ENCODE measurements around the gene HDAC4. TPM values are rescaled to one million over a fixed set of nuclear protein-coding genes. Genes with fewer than 3 reads are reported as not detected.

HDAC4 gene
- total RNA-seq, 1 experiment from 2014 or later: 44.4 TPM

GRCh38 chr2:239115616-239116015 is 285.2 kb downstream of the HDAC4 start:
- ChIA-PET CTCF (interaction anchor here (0.6 to 1.0 kb wide), 2 partner anchors 24 to 93 kb away, joined by 3 read pairs; no protein-coding TSS in a partner anchor), POLR2A (no interaction called here)
- H3K4me3 Mint-ChIP-seq: no peak overlapping the region
- 0 out of 2 replicates have a peak, but pooled peaks cover 2% of the 10 kb centered on the region for H3K4me1 Mint-ChIP-seq
- no peak overlapping the region for H3K27ac Mint-ChIP-seq
- H3K36me3 Mint-ChIP-seq: no peaks in the 10 kb centered on the region
- DNase-seq (ENCODE audit: low spot score) (no peak), ATAC-seq (no peak)
- TF ChIP-seq PREB (CRISPR knock-in tag; IDR thresholded peaks at IDR 0.05; ENCODE audit: borderline replicate concordance) (no peak), ZMAT4 (CRISPR knock-in tag; IDR thresholded peaks at IDR 0.05) (no peak), ETV6 (CRISPR knock-in tag; IDR thresholded peaks at IDR 0.05) (no peak), ZNF317 (CRISPR knock-in tag; IDR thresholded peaks at IDR 0.05; ENCODE audit: borderline replicate concordance, low read depth) (no peak), NFYB (CRISPR knock-in tag; conservative IDR thresholded peaks at IDR 0.05; ENCODE audit: low read depth) (no peak), ZNF232 (CRISPR knock-in tag; IDR thresholded peaks at IDR 0.05) (no peak)
- TF ChIP-seq, protein P1, sequence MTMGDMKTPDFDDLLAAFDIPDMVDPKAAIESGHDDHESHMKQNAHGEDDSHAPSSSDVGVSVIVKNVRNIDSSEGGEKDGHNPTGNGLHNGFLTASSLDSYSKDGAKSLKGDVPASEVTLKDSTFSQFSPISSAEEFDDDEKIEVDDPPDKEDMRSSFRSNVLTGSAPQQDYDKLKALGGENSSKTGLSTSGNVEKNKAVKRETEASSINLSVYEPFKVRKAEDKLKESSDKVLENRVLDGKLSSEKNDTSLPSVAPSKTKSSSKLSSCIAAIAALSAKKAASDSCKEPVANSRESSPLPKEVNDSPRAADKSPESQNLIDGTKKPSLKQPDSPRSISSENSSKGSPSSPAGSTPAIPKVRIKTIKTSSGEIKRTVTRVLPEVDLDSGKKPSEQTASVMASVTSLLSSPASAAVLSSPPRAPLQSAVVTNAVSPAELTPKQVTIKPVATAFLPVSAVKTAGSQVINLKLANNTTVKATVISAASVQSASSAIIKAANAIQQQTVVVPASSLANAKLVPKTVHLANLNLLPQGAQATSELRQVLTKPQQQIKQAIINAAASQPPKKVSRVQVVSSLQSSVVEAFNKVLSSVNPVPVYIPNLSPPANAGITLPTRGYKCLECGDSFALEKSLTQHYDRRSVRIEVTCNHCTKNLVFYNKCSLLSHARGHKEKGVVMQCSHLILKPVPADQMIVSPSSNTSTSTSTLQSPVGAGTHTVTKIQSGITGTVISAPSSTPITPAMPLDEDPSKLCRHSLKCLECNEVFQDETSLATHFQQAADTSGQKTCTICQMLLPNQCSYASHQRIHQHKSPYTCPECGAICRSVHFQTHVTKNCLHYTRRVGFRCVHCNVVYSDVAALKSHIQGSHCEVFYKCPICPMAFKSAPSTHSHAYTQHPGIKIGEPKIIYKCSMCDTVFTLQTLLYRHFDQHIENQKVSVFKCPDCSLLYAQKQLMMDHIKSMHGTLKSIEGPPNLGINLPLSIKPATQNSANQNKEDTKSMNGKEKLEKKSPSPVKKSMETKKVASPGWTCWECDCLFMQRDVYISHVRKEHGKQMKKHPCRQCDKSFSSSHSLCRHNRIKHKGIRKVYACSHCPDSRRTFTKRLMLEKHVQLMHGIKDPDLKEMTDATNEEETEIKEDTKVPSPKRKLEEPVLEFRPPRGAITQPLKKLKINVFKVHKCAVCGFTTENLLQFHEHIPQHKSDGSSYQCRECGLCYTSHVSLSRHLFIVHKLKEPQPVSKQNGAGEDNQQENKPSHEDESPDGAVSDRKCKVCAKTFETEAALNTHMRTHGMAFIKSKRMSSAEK (CRISPR knock-in tag; IDR thresholded peaks at IDR 0.05; ENCODE audit: borderline replicate concordance): no peak
- TF ChIP-seq, protein P2, sequence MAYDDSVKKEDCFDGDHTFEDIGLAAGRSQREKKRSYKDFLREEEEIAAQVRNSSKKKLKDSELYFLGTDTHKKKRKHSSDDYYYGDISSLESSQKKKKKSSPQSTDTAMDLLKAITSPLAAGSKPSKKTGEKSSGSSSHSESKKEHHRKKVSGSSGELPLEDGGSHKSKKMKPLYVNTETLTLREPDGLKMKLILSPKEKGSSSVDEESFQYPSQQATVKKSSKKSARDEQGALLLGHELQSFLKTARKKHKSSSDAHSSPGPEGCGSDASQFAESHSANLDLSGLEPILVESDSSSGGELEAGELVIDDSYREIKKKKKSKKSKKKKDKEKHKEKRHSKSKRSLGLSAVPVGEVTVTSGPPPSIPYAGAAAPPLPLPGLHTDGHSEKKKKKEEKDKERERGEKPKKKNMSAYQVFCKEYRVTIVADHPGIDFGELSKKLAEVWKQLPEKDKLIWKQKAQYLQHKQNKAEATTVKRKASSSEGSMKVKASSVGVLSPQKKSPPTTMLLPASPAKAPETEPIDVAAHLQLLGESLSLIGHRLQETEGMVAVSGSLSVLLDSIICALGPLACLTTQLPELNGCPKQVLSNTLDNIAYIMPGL (CRISPR knock-in tag; IDR thresholded peaks at IDR 0.05): no peak
- H3K27me3 Mint-ChIP-seq (ENCODE audit: low read depth): no peaks in the 10 kb centered on the region
- H3K9me3 Mint-ChIP-seq: no peaks in the 10 kb centered on the region

- Mint-ChIP-seq H3K27me3 (ENCODE audit: low read depth) (no peaks in the 10 kb centered on the region), H3K36me3 (peaks cover 6% of the 10 kb centered on the region; the same call in 1 of the 2 replicates), H3K27ac (no peak overlapping the region), H3K4me3 (no peak overlapping the region), H3K9me3 (no peaks in the 10 kb centered on the region), H3K4me1 (0 out of 2 replicates have a peak, but pooled peaks cover 2% of the 10 kb centered on the region)
- POLR2A ChIA-PET: no interaction called here
- CTCF ChIA-PET: interaction anchor here (1.0 kb wide), 1 partner anchor 94 kb away, joined by 3 read pairs; no protein-coding TSS in a partner anchor
- no peak for DNase-seq (ENCODE audit: low spot score)
- ATAC-seq: no peak
- no peak for TF ChIP-seq ZNF121 (CRISPR knock-in tag; IDR thresholded peaks at IDR 0.05)
- no peak for TF ChIP-seq ZBTB43 (CRISPR knock-in tag; IDR thresholded peaks at IDR 0.05)
- no peak for TF ChIP-seq ELF4 (CRISPR knock-in tag; IDR thresholded peaks at IDR 0.05; ENCODE audit: low read depth)
- TF ChIP-seq ZNF219 (CRISPR knock-in tag; IDR thresholded peaks at IDR 0.05; ENCODE audit: borderline replicate concordance): no peak
- TF ChIP-seq JUN (CRISPR knock-in tag; IDR thresholded peaks at IDR 0.05): no peak
- TF ChIP-seq ZNF317 (CRISPR knock-in tag; IDR thresholded peaks at IDR 0.05; ENCODE audit: borderline replicate concordance, low read depth): no peak
- no peak for TF ChIP-seq ESRRA (CRISPR knock-in tag; IDR thresholded peaks at IDR 0.05; ENCODE audit: borderline replicate concordance)
- TF ChIP-seq ZNF416 (CRISPR knock-in tag; IDR thresholded peaks at IDR 0.05): no peak
- no peak for TF ChIP-seq GTF2I (CRISPR knock-in tag; conservative IDR thresholded peaks at IDR 0.05)
- no peak for TF ChIP-seq ETV6 (CRISPR knock-in tag; IDR thresholded peaks at IDR 0.05)
- TF ChIP-seq NR1H2 (CRISPR knock-in tag; IDR thresholded peaks at IDR 0.05): no peak
- TF ChIP-seq, protein P3, sequence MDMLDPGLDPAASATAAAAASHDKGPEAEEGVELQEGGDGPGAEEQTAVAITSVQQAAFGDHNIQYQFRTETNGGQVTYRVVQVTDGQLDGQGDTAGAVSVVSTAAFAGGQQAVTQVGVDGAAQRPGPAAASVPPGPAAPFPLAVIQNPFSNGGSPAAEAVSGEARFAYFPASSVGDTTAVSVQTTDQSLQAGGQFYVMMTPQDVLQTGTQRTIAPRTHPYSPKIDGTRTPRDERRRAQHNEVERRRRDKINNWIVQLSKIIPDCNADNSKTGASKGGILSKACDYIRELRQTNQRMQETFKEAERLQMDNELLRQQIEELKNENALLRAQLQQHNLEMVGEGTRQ (CRISPR knock-in tag; IDR thresholded peaks at IDR 0.05): no peak
- no peak for TF ChIP-seq USF1 (CRISPR knock-in tag; IDR thresholded peaks at IDR 0.05)
- no peak for TF ChIP-seq PRRX2 (CRISPR knock-in tag; IDR thresholded peaks at IDR 0.05)
Measured at GRCh38 chr2:239114616-239115265, 286.1 kb downstream of the HDAC4 start.

Measured in WTC11 (cell line).